ENCODE measurements around the gene CRYGS.

Gene CRYGS

DNA sequence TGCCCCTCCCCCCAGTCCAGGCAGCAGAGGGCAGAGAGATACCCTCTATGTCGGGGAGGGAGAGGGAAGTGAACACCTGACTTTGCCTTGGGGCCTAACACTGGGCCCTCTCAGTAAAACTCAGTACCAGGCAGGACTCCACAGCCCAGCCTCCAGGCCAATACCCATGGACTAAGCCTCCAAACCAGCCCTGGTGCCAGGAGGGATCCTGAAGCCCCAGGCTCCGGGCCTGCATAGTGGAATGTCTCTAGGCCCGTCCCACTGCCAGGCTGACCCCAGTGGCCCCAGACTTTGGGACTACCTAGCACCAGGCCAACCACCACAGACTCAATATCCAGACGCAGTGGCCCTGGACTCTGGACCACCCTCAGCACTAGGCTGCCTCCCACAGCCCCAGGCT is 46.6 kb downstream of the CRYGS start (continued):
- no peak for TF ChIP-seq TRIM28 (IDR thresholded peaks at IDR 0.05; ENCODE audit: borderline replicate concordance, low read length)
- TF ChIP-seq ZNF239 (tag by site-specific recombination; IDR thresholded peaks at IDR 0.05), result no peak
- TF ChIP-seq, protein P1, sequence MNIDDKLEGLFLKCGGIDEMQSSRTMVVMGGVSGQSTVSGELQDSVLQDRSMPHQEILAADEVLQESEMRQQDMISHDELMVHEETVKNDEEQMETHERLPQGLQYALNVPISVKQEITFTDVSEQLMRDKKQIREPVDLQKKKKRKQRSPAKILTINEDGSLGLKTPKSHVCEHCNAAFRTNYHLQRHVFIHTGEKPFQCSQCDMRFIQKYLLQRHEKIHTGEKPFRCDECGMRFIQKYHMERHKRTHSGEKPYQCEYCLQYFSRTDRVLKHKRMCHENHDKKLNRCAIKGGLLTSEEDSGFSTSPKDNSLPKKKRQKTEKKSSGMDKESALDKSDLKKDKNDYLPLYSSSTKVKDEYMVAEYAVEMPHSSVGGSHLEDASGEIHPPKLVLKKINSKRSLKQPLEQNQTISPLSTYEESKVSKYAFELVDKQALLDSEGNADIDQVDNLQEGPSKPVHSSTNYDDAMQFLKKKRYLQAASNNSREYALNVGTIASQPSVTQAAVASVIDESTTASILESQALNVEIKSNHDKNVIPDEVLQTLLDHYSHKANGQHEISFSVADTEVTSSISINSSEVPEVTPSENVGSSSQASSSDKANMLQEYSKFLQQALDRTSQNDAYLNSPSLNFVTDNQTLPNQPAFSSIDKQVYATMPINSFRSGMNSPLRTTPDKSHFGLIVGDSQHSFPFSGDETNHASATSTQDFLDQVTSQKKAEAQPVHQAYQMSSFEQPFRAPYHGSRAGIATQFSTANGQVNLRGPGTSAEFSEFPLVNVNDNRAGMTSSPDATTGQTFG (tag by site-specific recombination; IDR thresholded peaks at IDR 0.05; ENCODE audit: borderline replicate concordance), result no peak
- no peak for TF ChIP-seq KLF10 (tag by site-specific recombination; IDR thresholded peaks at IDR 0.05)
- TF ChIP-seq, protein P2, sequence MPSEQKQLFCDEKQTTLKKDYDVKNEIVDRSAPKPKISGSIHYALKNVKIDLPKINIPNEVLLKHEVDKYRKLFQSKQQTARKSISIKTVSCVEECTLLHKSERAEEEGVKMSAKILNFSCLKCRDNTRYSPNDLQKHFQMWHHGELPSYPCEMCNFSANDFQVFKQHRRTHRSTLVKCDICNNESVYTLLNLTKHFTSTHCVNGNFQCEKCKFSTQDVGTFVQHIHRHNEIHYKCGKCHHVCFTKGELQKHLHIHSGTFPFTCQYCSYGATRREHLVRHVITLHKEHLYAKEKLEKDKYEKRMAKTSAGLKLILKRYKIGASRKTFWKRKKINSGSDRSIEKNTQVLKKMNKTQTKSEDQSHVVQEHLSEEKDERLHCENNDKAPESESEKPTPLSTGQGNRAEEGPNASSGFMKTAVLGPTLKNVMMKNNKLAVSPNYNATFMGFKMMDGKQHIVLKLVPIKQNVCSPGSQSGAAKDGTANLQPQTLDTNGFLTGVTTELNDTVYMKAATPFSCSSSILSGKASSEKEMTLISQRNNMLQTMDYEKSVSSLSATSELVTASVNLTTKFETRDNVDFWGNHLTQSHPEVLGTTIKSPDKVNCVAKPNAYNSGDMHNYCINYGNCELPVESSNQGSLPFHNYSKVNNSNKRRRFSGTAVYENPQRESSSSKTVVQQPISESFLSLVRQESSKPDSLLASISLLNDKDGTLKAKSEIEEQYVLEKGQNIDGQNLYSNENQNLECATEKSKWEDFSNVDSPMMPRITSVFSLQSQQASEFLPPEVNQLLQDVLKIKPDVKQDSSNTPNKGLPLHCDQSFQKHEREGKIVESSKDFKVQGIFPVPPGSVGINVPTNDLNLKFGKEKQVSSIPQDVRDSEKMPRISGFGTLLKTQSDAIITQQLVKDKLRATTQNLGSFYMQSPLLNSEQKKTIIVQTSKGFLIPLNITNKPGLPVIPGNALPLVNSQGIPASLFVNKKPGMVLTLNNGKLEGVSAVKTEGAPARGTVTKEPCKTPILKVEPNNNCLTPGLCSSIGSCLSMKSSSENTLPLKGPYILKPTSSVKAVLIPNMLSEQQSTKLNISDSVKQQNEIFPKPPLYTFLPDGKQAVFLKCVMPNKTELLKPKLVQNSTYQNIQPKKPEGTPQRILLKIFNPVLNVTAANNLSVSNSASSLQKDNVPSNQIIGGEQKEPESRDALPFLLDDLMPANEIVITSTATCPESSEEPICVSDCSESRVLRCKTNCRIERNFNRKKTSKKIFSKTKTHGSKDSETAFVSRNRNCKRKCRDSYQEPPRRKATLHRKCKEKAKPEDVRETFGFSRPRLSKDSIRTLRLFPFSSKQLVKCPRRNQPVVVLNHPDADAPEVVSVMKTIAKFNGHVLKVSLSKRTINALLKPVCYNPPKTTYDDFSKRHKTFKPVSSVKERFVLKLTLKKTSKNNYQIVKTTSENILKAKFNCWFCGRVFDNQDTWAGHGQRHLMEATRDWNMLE (tag by site-specific recombination; conservative IDR thresholded peaks at IDR 0.05; ENCODE audit: low read depth), result no peak
- TF ChIP-seq KLF9 (tag by site-specific recombination; IDR thresholded peaks at IDR 0.05; ENCODE audit: low read depth), result no peak
- TF ChIP-seq GLIS2 (tag by site-specific recombination; IDR thresholded peaks at IDR 0.05), result no peak
- TF ChIP-seq SETDB1 (IDR thresholded peaks at IDR 0.05; ENCODE audit: insufficient read length, low read length), result no peak
- TF ChIP-seq ZNF600 (tag by site-specific recombination; IDR thresholded peaks at IDR 0.05), result no peak

DNA sequence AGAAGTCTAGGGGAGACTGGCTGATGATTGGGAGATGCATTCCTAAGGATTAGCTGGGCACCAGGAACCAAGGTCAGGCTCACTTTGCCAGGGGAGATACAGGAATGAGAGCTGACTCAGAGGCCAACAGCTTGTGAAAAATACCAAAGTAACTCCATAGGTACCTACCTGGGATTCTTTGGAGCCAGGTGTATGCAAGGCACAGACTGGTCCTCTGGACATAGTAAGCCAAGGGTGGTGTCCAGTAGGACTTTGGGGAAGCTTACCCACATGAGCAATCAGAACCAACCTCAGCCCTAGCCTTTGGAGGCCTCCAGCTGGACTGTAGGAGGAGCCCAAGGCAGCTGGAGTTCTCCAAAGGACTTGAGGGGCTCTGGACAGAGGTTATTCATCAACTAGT is 47.5 kb downstream of the CRYGS start:
- POLR2A ChIA-PET, result no interaction called here
- no peaks in the 10 kb centered on the region for H3K36me3 ChIP-seq (ENCODE audit: control insufficient read depth in 2 of 2, insufficient read depth in 1 of 2, low read length in 2 of 2)
- peaks cover 5% of the 10 kb centered on the region; the same call in 1 of the 2 replicates for H3K4me1 ChIP-seq (ENCODE audit: control insufficient read depth, insufficient read depth, low read length)
- H3K4me3 ChIP-seq (ENCODE audit: low read depth, low read length), result no peak overlapping the region
- H3K27ac ChIP-seq (ENCODE audit: extremely low read depth, low read depth, low read length), result no peak overlapping the region
- CTCF ChIA-PET, result interaction anchor here (0.5 to 0.7 kb wide), 2 partner anchors 60 to 821 kb away, joined by 3 read pairs; no protein-coding TSS in a partner anchor
- no peak for TF ChIP-seq ZNF747 (tag by site-specific recombination; IDR thresholded peaks at IDR 0.05)
- TF ChIP-seq, protein P3, sequence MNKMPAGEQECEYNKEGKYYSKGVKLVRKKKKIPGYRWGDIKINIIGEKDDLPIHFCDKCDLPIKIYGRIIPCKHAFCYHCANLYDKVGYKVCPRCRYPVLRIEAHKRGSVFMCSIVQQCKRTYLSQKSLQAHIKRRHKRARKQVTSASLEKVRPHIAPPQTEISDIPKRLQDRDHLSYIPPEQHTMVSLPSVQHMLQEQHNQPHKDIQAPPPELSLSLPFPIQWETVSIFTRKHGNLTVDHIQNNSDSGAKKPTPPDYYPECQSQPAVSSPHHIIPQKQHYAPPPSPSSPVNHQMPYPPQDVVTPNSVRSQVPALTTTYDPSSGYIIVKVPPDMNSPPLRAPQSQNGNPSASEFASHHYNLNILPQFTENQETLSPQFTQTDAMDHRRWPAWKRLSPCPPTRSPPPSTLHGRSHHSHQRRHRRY (tag by site-specific recombination; IDR thresholded peaks at IDR 0.05), result no peak
- TF ChIP-seq, protein P4, sequence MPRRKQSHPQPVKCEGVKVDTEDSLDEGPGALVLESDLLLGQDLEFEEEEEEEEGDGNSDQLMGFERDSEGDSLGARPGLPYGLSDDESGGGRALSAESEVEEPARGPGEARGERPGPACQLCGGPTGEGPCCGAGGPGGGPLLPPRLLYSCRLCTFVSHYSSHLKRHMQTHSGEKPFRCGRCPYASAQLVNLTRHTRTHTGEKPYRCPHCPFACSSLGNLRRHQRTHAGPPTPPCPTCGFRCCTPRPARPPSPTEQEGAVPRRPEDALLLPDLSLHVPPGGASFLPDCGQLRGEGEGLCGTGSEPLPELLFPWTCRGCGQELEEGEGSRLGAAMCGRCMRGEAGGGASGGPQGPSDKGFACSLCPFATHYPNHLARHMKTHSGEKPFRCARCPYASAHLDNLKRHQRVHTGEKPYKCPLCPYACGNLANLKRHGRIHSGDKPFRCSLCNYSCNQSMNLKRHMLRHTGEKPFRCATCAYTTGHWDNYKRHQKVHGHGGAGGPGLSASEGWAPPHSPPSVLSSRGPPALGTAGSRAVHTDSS (tag by site-specific recombination; IDR thresholded peaks at IDR 0.05), result no peak
- TF ChIP-seq SCRT2 (tag by site-specific recombination; IDR thresholded peaks at IDR 0.05), result no peak
- TF ChIP-seq, protein P5, sequence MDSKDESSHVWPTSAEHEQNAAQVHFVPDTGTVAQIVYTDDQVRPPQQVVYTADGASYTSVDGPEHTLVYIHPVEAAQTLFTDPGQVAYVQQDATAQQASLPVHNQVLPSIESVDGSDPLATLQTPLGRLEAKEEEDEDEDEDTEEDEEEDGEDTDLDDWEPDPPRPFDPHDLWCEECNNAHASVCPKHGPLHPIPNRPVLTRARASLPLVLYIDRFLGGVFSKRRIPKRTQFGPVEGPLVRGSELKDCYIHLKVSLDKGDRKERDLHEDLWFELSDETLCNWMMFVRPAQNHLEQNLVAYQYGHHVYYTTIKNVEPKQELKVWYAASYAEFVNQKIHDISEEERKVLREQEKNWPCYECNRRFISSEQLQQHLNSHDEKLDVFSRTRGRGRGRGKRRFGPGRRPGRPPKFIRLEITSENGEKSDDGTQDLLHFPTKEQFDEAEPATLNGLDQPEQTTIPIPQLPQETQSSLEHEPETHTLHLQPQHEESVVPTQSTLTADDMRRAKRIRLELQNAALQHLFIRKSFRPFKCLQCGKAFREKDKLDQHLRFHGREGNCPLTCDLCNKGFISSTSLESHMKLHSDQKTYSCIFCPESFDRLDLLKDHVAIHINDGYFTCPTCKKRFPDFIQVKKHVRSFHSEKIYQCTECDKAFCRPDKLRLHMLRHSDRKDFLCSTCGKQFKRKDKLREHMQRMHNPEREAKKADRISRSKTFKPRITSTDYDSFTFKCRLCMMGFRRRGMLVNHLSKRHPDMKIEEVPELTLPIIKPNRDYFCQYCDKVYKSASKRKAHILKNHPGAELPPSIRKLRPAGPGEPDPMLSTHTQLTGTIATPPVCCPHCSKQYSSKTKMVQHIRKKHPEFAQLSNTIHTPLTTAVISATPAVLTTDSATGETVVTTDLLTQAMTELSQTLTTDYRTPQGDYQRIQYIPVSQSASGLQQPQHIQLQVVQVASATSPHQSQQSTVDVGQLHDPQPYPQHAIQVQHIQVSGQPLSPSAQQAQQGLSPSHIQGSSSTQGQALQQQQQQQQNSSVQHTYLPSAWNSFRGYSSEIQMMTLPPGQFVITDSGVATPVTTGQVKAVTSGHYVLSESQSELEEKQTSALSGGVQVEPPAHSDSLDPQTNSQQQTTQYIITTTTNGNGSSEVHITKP (tag by site-specific recombination; IDR thresholded peaks at IDR 0.05), result peak; percentile 55; the same call in 1 of the 2 replicates
- no peaks in the 10 kb centered on the region for H3K9me3 ChIP-seq (ENCODE audit: control insufficient read depth, insufficient read depth, low read depth, low read length)
